Thyroid gland (tissue), 4 donors: ENCODE results near the gene PLD1. TPM values are rescaled to one million over a fixed set of nuclear protein-coding genes. Genes with fewer than 3 reads are reported as not detected.

Experiments used
- DNase-seq, 2 donors: peaks; one replicate each; pipeline ENCODE4 v3.0.0-alpha.2; 2019
- H3K27ac ChIP-seq, 3 donors: fragments of 200-600 bp; sonication (generic); 1 replicate in 2 of 3; 2 replicates in 1 of 3; pipeline ENCODE4 v1.5.1; 2016 to 2019; ENCODE audit warnings: mild to moderate bottlenecking in 1 of 3, moderate library complexity in 1 of 3
- H3K27me3 ChIP-seq: fragments of 200-600 bp; sonication (generic); one replicate; pipeline ENCODE4 v1.5.1; 2019
- H3K36me3 ChIP-seq, 2 donors: fragments of 200-600 bp; sonication (generic); one replicate each; pipeline ENCODE4 v1.5.1; 2016 to 2019
- H3K4me1 ChIP-seq, 2 donors: fragments of 200-600 bp; sonication (generic); one replicate each; pipeline ENCODE4 v1.5.1; 2017 to 2019
- H3K4me3 ChIP-seq, 3 donors: fragments of 200-600 bp; sonication (generic); replicated peaks in 1 of 3; 1 replicate in 2 of 3; 2 replicates in 1 of 3; pipeline ENCODE4 v1.5.1; 2016; ENCODE audit warnings: mild to moderate bottlenecking in 1 of 3
- H3K9me3 ChIP-seq: fragments of 200-600 bp; sonication (generic); one replicate; pipeline ENCODE4 v1.5.1; 2017
- POLR2A ChIP-seq, 2 donors: fragments of 450-650 bp; IDR thresholded peaks; one replicate each; pipeline ENCODE4 v1.6.1; 2017; ENCODE audit warnings: antibody characterized with exemption in 2 of 2, mild to moderate bottlenecking in 2 of 2, moderate library complexity in 1 of 2
- WGBS, 2 donors: methylation state at CpG; one replicate each; pipeline ENCODE4 v1.1.5; 2017; 5-methylcytosine and 5-hydroxymethylcytosine counted together
- intact Hi-C: fragments of 100-400 bp; cut with DNase I; formaldehyde crosslinking; loops from one replicate; pipeline ENCODE4 v1.15.1; 2023
- total RNA-seq, 4 donors: library from RNA; depleted of rRNA; stranded (reverse); fragments of >200 nt; gene quantifications; one replicate each; pipeline ENCODE4 v1.2.3, GENCODE V29; 2016
- TF ChIP-seq, protein P1 (sequence below), 6 experiments: fragments of 200-600 bp in 3 of 6; fragments of 450-650 bp in 3 of 6; sonication (generic) in 3 of 6; IDR thresholded peaks; one replicate each; pipeline ENCODE4 v1.5.1; 2016 to 2019; ENCODE audit warnings: antibody characterized with exemption in 6 of 6, mild to moderate bottlenecking in 2 of 6, inconsistent platforms in 1 of 6, moderate library complexity in 1 of 6

The PLD1 gene
- total RNA-seq, 4 donors from 2014 or later: 13.0 to 21.7 (median 19.8) TPM

DNA sequence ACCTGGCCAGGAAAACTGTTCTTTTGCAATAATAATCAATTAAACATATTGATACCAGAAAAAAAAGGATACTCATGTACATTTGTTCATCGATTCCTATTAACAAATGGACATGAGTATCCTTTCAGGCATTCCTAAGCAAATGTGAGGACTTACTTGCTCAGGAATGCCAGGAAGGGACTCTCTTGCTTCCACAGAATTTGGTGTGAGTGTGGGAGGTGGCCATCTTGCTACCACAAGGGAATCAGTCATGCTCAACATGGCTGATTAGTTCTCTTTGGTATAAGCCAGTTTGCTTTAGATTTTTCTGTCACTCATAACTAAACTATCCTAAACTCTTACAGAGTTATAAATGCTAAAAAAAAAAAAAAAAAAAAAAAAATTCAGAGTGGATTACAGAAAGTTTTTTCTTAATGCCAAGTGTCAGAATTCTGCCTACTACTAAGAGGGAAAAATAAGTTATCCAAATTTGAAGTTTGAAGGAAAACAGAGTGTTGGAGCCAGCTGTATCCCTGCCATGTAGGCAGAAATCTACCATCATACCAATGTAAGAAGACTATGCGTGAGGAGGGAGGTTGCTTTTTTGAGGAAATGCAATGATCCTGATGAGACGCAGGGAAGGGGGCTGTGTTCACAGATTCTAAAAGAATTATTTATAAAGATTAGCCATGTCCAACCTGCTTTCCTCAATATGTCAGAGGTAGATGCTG, 98.7 kb downstream of the PLD1 start:
- TF ChIP-seq, protein P1, sequence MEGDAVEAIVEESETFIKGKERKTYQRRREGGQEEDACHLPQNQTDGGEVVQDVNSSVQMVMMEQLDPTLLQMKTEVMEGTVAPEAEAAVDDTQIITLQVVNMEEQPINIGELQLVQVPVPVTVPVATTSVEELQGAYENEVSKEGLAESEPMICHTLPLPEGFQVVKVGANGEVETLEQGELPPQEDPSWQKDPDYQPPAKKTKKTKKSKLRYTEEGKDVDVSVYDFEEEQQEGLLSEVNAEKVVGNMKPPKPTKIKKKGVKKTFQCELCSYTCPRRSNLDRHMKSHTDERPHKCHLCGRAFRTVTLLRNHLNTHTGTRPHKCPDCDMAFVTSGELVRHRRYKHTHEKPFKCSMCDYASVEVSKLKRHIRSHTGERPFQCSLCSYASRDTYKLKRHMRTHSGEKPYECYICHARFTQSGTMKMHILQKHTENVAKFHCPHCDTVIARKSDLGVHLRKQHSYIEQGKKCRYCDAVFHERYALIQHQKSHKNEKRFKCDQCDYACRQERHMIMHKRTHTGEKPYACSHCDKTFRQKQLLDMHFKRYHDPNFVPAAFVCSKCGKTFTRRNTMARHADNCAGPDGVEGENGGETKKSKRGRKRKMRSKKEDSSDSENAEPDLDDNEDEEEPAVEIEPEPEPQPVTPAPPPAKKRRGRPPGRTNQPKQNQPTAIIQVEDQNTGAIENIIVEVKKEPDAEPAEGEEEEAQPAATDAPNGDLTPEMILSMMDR (IDR thresholded peaks at IDR 0.05): no peak
- no peak for TF ChIP-seq POLR2A (IDR thresholded peaks at IDR 0.05)
- no peak for DNase-seq
- Histone ChIP-seq H3K36me3 (no peaks in the 10 kb centered on the region), H3K4me3 (no peak overlapping the region), H3K27me3 (no peaks in the 10 kb centered on the region), H3K4me1 (no peaks in the 10 kb centered on the region), H3K9me3 (no peaks in the 10 kb centered on the region), H3K27ac (no peak overlapping the region)
- 95 to 97% methylated on average over 3 of the region's 3 CpGs for WGBS, 2 donors
- intact Hi-C loops: no loop called here

GRCh38 chr3:171710359-171710758, 99.9 kb downstream of the PLD1 start:
- no peak overlapping the region for H3K4me3 ChIP-seq
- H3K27ac ChIP-seq: no peak overlapping the region
- no peaks in the 10 kb centered on the region for H3K4me1 ChIP-seq
- no peaks in the 10 kb centered on the region for H3K9me3 ChIP-seq
- no peak for DNase-seq
- no peaks in the 10 kb centered on the region for H3K36me3 ChIP-seq
- intact Hi-C loops: no loop called here
- TF ChIP-seq, protein P1 (IDR thresholded peaks at IDR 0.05): no peak
- TF ChIP-seq POLR2A (IDR thresholded peaks at IDR 0.05): no peak
- no peaks in the 10 kb centered on the region for H3K27me3 ChIP-seq
- WGBS, 2 donors: 98 to 99% methylated on average over 17 of the region's 17 CpGs

- H3K9me3 ChIP-seq: no peaks in the 10 kb centered on the region
- WGBS, 2 donors: 86 to 90% methylated on average over 8 of the region's 8 CpGs
- intact Hi-C loops: no loop called here
- H3K4me3 ChIP-seq: no peak overlapping the region
- H3K27ac ChIP-seq: no peak overlapping the region
- H3K36me3 ChIP-seq: no peaks in the 10 kb centered on the region
- no peak for DNase-seq
- TF ChIP-seq, protein P1 (IDR thresholded peaks at IDR 0.05): no peak
- TF ChIP-seq POLR2A (IDR thresholded peaks at IDR 0.05): no peak
- no peaks in the 10 kb centered on the region for H3K27me3 ChIP-seq
- no peaks in the 10 kb centered on the region for H3K4me1 ChIP-seq
Observed at GRCh38 chr3:171704814-171705213, 105.5 kb downstream of the PLD1 start.

DNA sequence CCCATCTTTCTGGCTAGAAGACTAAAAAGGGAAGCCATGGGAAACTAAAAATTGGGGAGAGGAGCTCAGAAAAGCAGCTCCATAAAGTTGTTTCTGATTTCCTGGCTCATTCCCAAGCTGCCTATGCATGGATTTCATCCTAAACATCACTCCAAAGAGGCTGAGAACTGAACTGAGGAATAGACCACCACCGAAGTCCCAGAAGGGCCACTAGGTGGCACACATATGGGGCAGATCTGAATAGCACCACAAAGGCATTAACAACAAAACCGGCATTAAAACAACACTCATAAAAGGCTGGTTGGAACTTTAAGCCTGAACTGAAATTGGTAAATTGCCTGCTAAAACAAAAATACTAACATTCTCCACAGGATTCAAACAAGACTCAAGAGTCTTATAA, 106.3 kb downstream of the PLD1 start:
- Histone ChIP-seq H3K27me3 (no peaks in the 10 kb centered on the region), H3K27ac (no peak overlapping the region), H3K4me3 (no peak overlapping the region), H3K4me1 (no peaks in the 10 kb centered on the region), H3K36me3 (no peaks in the 10 kb centered on the region), H3K9me3 (no peaks in the 10 kb centered on the region)
- DNase-seq: peak; percentile 18 to 30
- intact Hi-C loops: no loop called here
- TF ChIP-seq POLR2A (IDR thresholded peaks at IDR 0.05): no peak
- TF ChIP-seq, protein P1 (IDR thresholded peaks at IDR 0.05): peak in 4 of 6 experiments; percentile 42 to 47 (median 46)
- 14 to 28% methylated on average over 2 of the region's 2 CpGs for WGBS, 2 donors

DNA sequence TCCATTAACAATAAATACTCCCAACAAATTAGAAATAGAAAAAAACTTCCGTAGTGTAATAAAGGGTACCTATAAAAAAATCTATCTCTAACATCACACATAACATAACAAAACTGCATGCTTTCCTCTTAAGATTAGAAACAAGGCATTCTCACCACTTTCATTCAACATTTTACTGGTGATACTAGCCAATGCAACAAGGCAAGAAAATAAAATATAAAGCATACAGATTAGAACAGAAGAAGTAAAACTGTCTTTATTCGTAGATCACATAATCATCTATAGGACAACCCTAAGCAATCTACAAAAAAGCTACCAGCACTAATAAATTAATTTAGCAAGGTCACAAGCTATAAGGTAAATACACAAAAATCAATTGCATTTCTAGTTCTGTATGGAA, 107.1 kb downstream of the PLD1 start:
- no peaks in the 10 kb centered on the region for H3K36me3 ChIP-seq
- WGBS, 2 donors: 96 to 98% methylated on average over 2 of the region's 2 CpGs
- intact Hi-C loops: no loop called here
- TF ChIP-seq POLR2A (IDR thresholded peaks at IDR 0.05): no peak
- TF ChIP-seq, protein P1 (IDR thresholded peaks at IDR 0.05): no peak
- DNase-seq: no peak
- H3K27ac ChIP-seq: no peak overlapping the region
- no peak overlapping the region for H3K4me3 ChIP-seq
- H3K9me3 ChIP-seq: no peaks in the 10 kb centered on the region
- H3K4me1 ChIP-seq: no peaks in the 10 kb centered on the region
- no peaks in the 10 kb centered on the region for H3K27me3 ChIP-seq
